Measurements from ENCODE around the gene NAA40. TPM values are rescaled to one million over a fixed set of nuclear protein-coding genes. Genes with fewer than 3 reads are reported as not detected.

The NAA40 gene
- 17.4 and 18.0 TPM in 2 replicates for polyA plus RNA-seq (2011; rRNA removed)
- 12.0 and 14.2 TPM in 2 replicates for polyA minus RNA-seq (2011; rRNA and poly(A)+ RNA removed)

DNA sequence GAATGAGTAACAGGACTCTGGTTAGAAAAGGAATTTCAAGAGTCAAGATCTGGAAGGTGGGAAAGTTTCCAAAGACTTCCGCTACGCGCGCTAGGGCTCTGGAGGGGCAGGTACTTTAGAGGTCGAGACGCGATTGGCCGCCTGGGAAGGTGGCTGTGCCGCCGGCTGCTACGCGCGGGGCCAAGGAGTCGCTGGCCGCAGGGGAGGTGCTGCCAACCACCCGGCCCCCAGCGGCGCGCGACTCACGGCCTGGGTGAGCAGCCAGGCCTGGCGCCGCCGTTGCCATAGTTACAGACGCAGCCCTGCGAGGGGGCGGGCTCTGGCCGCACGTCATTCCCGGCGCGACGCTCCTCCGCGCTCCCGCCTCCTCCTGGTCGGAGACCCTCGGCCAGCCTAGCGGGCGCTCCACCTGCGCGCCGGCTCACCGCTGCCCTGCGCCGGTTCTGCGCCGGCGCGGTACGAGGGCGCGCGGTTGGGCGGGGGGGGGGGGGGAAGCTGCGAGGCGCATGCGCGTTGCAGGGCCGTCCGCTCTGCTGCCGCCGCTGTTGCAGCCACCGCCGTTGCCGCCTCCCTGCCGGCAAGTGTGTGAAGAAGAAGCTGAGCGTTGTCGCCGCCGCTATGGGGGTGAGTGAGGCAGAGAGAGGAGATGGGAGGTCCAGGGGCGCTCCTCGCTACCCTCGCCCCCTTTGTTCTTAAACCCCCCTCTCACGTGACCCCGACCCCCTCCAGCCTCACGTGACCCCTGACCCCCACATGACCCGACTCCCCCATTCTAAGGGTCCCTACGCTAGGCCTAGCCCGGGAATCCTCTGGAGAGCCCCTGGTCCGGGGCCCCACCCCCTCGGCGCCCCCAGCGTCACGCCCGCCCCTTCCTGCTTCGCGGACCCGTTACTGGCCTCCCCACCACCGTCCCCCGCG is at the start of gene NAA40:
TSS of gene NAA40 (plus strand) at position 524 of the 918 bp plus-strand sequence. CDS start at position 619, 95 bp downstream.
- Histone ChIP-seq H3K27ac (ENCODE audit: low read depth, low read length) (peak within 1 kb of the TSS; percentile 33), H3K27me3 (ENCODE audit: control insufficient read depth, insufficient read depth, low read length) (no peaks in the 10 kb centered on the region), H3K4me3 (ENCODE audit: low read depth, low read length) (peak within 1 kb of the TSS; percentile 94), H3K9me3 (ENCODE audit: control insufficient read depth, insufficient read depth, low read length) (no peaks in the 10 kb centered on the region; the same call in 1 of the 2 replicates)
- CTCF ChIA-PET, result interaction anchor here (1.0 to 1.1 kb wide), 2 partner anchors 38 to 101 kb away, joined by 3 read pairs; no protein-coding TSS in a partner anchor
- POLR2A ChIA-PET, result interaction anchor here (0.6 kb wide), 1 partner anchor 1285 kb away, joined by 4 read pairs; no protein-coding TSS in a partner anchor
- TF ChIP-seq, protein P1, sequence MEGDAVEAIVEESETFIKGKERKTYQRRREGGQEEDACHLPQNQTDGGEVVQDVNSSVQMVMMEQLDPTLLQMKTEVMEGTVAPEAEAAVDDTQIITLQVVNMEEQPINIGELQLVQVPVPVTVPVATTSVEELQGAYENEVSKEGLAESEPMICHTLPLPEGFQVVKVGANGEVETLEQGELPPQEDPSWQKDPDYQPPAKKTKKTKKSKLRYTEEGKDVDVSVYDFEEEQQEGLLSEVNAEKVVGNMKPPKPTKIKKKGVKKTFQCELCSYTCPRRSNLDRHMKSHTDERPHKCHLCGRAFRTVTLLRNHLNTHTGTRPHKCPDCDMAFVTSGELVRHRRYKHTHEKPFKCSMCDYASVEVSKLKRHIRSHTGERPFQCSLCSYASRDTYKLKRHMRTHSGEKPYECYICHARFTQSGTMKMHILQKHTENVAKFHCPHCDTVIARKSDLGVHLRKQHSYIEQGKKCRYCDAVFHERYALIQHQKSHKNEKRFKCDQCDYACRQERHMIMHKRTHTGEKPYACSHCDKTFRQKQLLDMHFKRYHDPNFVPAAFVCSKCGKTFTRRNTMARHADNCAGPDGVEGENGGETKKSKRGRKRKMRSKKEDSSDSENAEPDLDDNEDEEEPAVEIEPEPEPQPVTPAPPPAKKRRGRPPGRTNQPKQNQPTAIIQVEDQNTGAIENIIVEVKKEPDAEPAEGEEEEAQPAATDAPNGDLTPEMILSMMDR (IDR thresholded peaks at IDR 0.05; ENCODE audit: low read depth, low read length), result no peak
- DNase-seq (ENCODE audit: low read depth, low spot score), result peak; percentile 90

DNA sequence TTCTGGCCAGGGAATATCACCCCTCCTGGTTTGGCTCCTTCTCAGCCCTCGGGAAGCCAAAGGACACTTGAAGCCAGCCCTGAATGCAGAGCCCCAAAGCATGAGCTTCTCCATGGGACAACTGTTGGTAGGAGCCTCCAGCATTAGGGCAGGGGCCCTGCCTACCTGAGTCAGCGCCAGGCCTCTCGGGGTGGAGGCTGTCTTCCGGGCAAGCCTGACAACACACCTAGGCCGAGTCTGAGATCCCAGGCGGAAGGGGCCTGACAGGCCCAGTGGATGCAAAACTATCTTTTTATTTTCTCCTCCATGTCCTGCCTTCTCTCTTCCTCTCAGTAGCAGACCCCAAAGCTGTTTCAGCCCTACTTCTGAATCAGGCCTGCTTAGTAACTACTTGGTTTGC is 49.5 kb upstream of the NAA40 start:
- no peak for DNase-seq (ENCODE audit: low read depth, low spot score)
- Histone ChIP-seq H3K27ac (ENCODE audit: low read depth, low read length) (no peak overlapping the region), H3K4me3 (ENCODE audit: low read depth, low read length) (no peak overlapping the region), H3K27me3 (ENCODE audit: control insufficient read depth, insufficient read depth, low read length) (no peaks in the 10 kb centered on the region), H3K9me3 (ENCODE audit: control insufficient read depth, insufficient read depth, low read length) (no peaks in the 10 kb centered on the region)
- ChIA-PET CTCF (no interaction called here), POLR2A (no interaction called here)
- TF ChIP-seq, protein P1 (IDR thresholded peaks at IDR 0.05; ENCODE audit: low read depth, low read length), result no peak

DNA sequence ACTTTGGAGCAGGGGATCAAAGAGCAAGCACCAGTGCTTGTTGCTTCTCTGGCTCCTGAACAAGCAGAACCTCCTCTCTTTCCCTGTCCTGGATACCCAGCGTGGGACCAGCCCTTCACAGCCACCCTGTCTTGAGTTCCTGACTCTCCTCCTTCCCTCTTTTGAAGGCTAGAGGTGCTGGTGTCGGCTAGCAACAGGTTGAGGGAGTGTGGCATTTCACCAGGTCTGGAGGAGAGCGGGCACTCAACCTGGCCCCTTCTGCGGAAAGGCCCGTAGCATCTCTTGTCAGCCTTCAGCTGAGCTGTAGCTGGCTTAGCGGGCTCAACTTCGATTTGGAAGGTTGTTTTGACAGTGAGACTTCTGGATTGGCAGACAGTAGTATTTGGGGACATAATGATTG is 48.4 kb upstream of the NAA40 start:
- POLR2A ChIA-PET, result no interaction called here
- DNase-seq (ENCODE audit: low read depth, low spot score), result no peak
- Histone ChIP-seq H3K4me3 (ENCODE audit: low read depth, low read length) (no peak overlapping the region), H3K27ac (ENCODE audit: low read depth, low read length) (no peak overlapping the region), H3K9me3 (ENCODE audit: control insufficient read depth, insufficient read depth, low read length) (no peaks in the 10 kb centered on the region), H3K27me3 (ENCODE audit: control insufficient read depth, insufficient read depth, low read length) (no peaks in the 10 kb centered on the region)
- CTCF ChIA-PET, result no interaction called here
- TF ChIP-seq, protein P1 (IDR thresholded peaks at IDR 0.05; ENCODE audit: low read depth, low read length), result no peak

DNA sequence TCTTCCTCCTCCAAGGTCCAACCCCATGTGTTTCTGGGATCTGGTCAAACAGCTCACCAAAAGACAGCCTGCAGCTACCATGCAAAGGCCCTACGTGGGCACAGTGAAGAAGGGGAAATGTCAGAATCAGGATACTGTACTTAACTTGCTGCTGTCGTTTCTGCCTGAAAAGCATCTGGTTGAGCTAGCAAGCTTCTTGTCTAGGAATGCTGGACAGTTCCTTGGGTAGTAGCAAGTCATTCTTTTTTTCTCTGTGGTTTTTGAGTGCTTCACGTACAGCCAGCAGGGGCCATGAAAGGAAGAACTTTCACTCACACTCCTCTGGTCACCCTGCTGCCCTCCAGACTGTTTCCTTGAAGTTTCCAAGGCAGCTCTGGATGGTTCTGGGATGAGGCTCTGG is 46.6 kb upstream of the NAA40 start:
- CTCF ChIA-PET, result interaction anchor here (0.6 kb wide), 1 partner anchor 58 kb away, joined by 4 read pairs; no protein-coding TSS in a partner anchor
- Histone ChIP-seq H3K27me3 (ENCODE audit: control insufficient read depth, insufficient read depth, low read length) (no peaks in the 10 kb centered on the region), H3K9me3 (ENCODE audit: control insufficient read depth, insufficient read depth, low read length) (no peaks in the 10 kb centered on the region), H3K4me3 (ENCODE audit: low read depth, low read length) (no peak overlapping the region), H3K27ac (ENCODE audit: low read depth, low read length) (peak overlapping the region; percentile 21)
- no peak for DNase-seq (ENCODE audit: low read depth, low spot score)
- POLR2A ChIA-PET, result interaction anchor here (0.6 kb wide), 1 partner anchor 79 kb away, joined by 7 read pairs; no protein-coding TSS in a partner anchor
- TF ChIP-seq, protein P1 (IDR thresholded peaks at IDR 0.05; ENCODE audit: low read depth, low read length), result no peak

DNA sequence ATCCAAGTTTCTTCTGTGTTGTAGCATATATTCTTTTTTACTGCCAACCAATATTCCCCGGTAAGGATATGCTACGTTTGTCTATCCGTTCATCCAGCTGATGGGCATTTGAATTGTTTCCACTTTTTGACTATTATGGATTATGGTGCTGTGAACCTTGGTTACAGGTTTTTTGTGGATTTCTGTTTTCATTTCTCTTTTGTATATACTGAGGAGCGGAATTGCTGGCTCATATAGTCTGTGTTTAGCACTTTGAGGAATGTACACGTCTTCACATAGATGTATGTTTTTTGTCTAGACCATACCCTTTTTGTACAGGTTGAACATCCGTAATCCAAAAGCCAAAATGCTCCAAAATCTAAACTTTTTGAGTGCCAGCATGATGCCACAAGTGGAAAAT is 45.4 kb upstream of the NAA40 start:
- Histone ChIP-seq H3K9me3 (ENCODE audit: control insufficient read depth, insufficient read depth, low read length) (no peaks in the 10 kb centered on the region), H3K27ac (ENCODE audit: low read depth, low read length) (no peak overlapping the region), H3K27me3 (ENCODE audit: control insufficient read depth, insufficient read depth, low read length) (no peaks in the 10 kb centered on the region), H3K4me3 (ENCODE audit: low read depth, low read length) (no peak overlapping the region)
- TF ChIP-seq, protein P1 (IDR thresholded peaks at IDR 0.05; ENCODE audit: low read depth, low read length), result no peak
- DNase-seq (ENCODE audit: low read depth, low spot score), result no peak
- ChIA-PET CTCF (no interaction called here), POLR2A (interaction anchor here (0.7 kb wide), 1 partner anchor 177 kb away, joined by 3 read pairs; no protein-coding TSS in a partner anchor)

All from AG04450 (cell line).